ENCODE measurements around the gene TBC1D17.

TBC1D17 gene

DNA sequence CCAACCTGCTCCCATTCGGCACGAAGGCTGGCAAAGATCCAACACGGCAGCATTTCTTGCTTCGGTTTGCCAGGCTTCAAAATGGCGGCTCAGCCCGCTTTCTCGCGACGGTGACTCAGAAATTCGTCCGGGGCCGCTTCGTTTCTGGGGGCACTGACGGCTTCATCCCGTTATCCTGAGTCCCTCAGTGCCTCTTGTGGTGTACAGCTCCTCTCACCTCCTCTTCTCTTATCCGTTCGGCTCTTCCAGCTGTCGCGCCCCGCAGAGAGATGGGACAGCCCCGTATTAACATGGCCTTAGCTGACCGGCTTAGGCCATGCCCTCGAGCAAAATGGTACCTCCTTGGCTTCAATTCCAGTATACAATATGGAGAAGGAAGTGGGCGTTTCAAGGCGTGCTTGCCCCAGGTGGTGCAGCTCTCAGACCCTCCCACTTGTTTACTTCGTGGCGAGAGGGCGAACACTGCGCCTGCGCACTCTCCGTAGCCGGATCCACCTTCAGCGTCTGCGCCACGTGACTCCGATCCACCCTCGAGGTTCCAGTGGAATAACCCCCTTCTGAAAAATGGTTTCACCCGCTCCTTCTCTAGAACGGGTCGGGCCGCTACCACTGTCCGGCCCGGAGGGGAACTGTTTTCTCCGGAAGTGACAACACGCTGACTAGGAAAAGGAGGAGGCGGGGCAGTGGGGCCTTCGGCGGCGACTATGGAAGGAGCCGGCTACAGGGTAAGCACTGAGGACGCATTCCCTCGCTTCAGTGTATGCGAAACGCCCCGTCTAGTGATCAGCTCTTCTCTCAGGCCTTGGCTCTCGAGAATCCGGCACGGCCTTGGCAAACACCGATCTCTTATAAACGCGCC lies at the start of gene TBC1D17, which contains the start of gene AKT1S1:
TSS of gene TBC1D17 (plus strand) at position 683 of the 859 bp plus-strand sequence. CDS start at position 705, 22 bp downstream.
TSS of gene AKT1S1 (minus strand) at position 336 of the 859 bp plus-strand sequence. CDS start 4,060 bp downstream, outside the sequence.
- peak within 1 kb of the TSS; percentile 81 for H3K27ac ChIP-seq (ENCODE audit: poor library complexity, severe bottlenecking)
- peaks cover 19% of the 10 kb centered on the region for H3K36me3 ChIP-seq (ENCODE audit: low read depth)
- DNase-seq (ENCODE audit: low spot score) (peak; percentile 99), ATAC-seq (ENCODE audit: low read depth) (peak; percentile 65)
- H3K4me1 ChIP-seq (ENCODE audit: insufficient read depth, poor library complexity, severe bottlenecking): no peaks in the 10 kb centered on the region
- peak within 1 kb of the TSS; percentile 88 for H3K4me3 ChIP-seq (ENCODE audit: severe bottlenecking)
- TF ChIP-seq, protein P1, sequence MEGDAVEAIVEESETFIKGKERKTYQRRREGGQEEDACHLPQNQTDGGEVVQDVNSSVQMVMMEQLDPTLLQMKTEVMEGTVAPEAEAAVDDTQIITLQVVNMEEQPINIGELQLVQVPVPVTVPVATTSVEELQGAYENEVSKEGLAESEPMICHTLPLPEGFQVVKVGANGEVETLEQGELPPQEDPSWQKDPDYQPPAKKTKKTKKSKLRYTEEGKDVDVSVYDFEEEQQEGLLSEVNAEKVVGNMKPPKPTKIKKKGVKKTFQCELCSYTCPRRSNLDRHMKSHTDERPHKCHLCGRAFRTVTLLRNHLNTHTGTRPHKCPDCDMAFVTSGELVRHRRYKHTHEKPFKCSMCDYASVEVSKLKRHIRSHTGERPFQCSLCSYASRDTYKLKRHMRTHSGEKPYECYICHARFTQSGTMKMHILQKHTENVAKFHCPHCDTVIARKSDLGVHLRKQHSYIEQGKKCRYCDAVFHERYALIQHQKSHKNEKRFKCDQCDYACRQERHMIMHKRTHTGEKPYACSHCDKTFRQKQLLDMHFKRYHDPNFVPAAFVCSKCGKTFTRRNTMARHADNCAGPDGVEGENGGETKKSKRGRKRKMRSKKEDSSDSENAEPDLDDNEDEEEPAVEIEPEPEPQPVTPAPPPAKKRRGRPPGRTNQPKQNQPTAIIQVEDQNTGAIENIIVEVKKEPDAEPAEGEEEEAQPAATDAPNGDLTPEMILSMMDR (IDR thresholded peaks at IDR 0.05; ENCODE audit: poor library complexity, severe bottlenecking): no peak
- no peaks in the 10 kb centered on the region for H3K27me3 ChIP-seq (ENCODE audit: insufficient read depth, poor library complexity, severe bottlenecking)
- no peaks in the 10 kb centered on the region for H3K9me3 ChIP-seq (ENCODE audit: severe bottlenecking)

DNA sequence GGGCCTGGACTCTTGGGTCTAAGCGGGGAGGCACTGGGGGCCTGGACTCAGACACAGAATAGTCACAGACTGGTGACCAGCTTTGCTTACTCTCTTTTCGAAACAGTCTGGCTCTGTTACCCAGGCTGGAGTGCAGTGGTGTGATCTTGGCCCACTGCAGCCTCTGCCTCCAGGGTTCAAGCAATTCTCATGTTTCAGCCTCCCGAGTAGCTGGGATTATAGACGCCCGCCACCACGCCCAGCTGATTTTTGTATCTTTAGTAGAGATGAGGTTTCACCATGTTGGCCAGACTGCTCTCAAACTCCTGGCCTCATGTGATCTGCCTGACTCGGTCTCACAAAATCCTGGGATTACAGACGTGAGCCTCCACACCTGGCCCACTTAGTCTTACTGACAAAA lies 48.3 kb upstream of the TBC1D17 start:
- Histone ChIP-seq H3K27me3 (ENCODE audit: insufficient read depth, poor library complexity, severe bottlenecking) (no peaks in the 10 kb centered on the region), H3K9me3 (ENCODE audit: severe bottlenecking) (no peaks in the 10 kb centered on the region), H3K4me1 (ENCODE audit: insufficient read depth, poor library complexity, severe bottlenecking) (no peaks in the 10 kb centered on the region), H3K36me3 (ENCODE audit: low read depth) (peaks cover 23% of the 10 kb centered on the region), H3K4me3 (ENCODE audit: severe bottlenecking) (no peak overlapping the region), H3K27ac (ENCODE audit: poor library complexity, severe bottlenecking) (no peak overlapping the region)
- TF ChIP-seq, protein P1 (IDR thresholded peaks at IDR 0.05; ENCODE audit: poor library complexity, severe bottlenecking): no peak
- DNase-seq (ENCODE audit: low spot score): no peak
- ATAC-seq (ENCODE audit: low read depth): no peak

DNA sequence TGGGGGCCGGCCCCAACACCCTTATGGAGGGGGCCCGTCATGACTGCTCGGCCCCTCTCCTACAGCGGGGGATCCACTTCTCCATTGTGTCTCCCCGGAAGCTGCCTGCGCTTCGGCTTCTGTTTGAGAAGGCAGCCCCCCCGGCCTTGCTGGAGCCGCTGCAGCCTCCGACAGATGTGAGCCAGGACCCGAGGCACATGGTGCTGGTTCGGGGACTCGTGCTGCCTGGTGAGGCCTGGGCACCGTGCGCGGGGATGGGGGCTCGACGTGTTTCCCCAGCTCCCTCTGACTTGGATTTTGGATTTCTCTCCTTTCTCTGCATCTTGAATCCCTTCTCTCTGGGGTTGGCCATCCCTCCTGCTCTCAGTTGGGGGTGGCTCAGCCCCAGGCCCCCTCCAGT lies 47.8 kb upstream of the TBC1D17 start:
- Histone ChIP-seq H3K27ac (ENCODE audit: poor library complexity, severe bottlenecking) (no peak overlapping the region), H3K4me1 (ENCODE audit: insufficient read depth, poor library complexity, severe bottlenecking) (no peaks in the 10 kb centered on the region), H3K4me3 (ENCODE audit: severe bottlenecking) (no peak overlapping the region), H3K27me3 (ENCODE audit: insufficient read depth, poor library complexity, severe bottlenecking) (no peaks in the 10 kb centered on the region), H3K36me3 (ENCODE audit: low read depth) (peaks cover 27% of the 10 kb centered on the region), H3K9me3 (ENCODE audit: severe bottlenecking) (no peaks in the 10 kb centered on the region)
- no peak for ATAC-seq (ENCODE audit: low read depth)
- peak; percentile 58 for DNase-seq (ENCODE audit: low spot score)
- TF ChIP-seq, protein P1 (IDR thresholded peaks at IDR 0.05; ENCODE audit: poor library complexity, severe bottlenecking): no peak

DNA sequence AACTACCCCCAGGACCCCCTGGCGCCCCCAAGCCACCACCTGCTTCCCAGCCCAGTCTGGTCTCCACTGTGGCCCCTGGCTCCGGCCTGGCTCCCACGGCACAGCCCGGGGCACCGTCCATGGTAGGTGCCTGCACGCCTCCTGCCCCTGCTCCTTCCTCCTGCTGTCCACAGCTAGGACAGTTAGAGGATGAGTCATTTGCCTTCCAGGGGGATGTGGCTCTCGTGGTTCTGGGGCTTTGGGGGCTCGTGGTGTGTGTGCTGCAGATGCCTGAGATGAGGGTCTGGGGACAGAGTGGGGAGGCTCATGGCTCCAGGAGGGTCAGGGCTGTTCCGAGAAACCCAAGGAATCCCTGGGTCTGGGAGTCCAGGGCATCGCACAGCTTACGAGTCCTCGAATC lies 46.7 kb upstream of the TBC1D17 start:
- ATAC-seq (ENCODE audit: low read depth) (no peak), DNase-seq (ENCODE audit: low spot score) (no peak)
- Histone ChIP-seq H3K4me1 (ENCODE audit: insufficient read depth, poor library complexity, severe bottlenecking) (no peaks in the 10 kb centered on the region), H3K27ac (ENCODE audit: poor library complexity, severe bottlenecking) (no peak overlapping the region), H3K9me3 (ENCODE audit: severe bottlenecking) (no peaks in the 10 kb centered on the region), H3K36me3 (ENCODE audit: low read depth) (peaks cover 35% of the 10 kb centered on the region), H3K27me3 (ENCODE audit: insufficient read depth, poor library complexity, severe bottlenecking) (no peaks in the 10 kb centered on the region), H3K4me3 (ENCODE audit: severe bottlenecking) (no peak overlapping the region)
- TF ChIP-seq, protein P1 (IDR thresholded peaks at IDR 0.05; ENCODE audit: poor library complexity, severe bottlenecking): no peak

DNA sequence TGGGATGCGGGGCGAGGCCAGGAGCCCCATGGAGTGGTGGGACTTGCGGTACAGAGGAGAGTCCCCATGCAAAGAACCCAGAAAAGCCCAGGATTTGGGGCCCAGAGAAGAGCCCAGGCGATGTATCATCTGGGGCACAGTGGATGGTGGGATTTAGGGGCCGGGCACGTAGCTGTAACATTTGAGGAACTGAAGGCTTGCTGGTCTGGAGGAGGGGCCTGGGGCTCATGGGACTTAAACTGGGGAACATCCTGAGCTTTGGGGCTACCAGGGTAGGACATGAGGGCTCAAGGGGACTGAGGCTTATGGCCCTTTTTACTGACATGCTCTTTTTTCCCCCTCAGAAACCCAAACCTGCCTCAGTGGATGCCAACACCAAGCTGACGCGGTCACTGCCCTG lies 45.9 kb upstream of the TBC1D17 start:
- Histone ChIP-seq H3K27me3 (ENCODE audit: insufficient read depth, poor library complexity, severe bottlenecking) (no peaks in the 10 kb centered on the region), H3K4me3 (ENCODE audit: severe bottlenecking) (no peak overlapping the region), H3K27ac (ENCODE audit: poor library complexity, severe bottlenecking) (no peak overlapping the region), H3K9me3 (ENCODE audit: severe bottlenecking) (no peaks in the 10 kb centered on the region), H3K4me1 (ENCODE audit: insufficient read depth, poor library complexity, severe bottlenecking) (no peaks in the 10 kb centered on the region), H3K36me3 (ENCODE audit: low read depth) (peaks cover 41% of the 10 kb centered on the region)
- TF ChIP-seq, protein P1 (IDR thresholded peaks at IDR 0.05; ENCODE audit: poor library complexity, severe bottlenecking): no peak
- no peak for ATAC-seq (ENCODE audit: low read depth)
- DNase-seq (ENCODE audit: low spot score): no peak
